Type B pancreatic cell (in vitro differentiated cells): ENCODE measurements around the gene ATP2A1. TPM values are rescaled to one million over a fixed set of nuclear protein-coding genes. Genes with fewer than 3 reads are reported as not detected.
A peak's percentile ranks its signal among the peaks of the same experiment; 100 is the strongest.
"Not testable (repeated sequence)": the region's sequence is repeated elsewhere in the genome, so short reads cannot be mapped to it uniquely, and the experiment has no call there.

Source experiments
- DNase-seq: peaks from one replicate; pipeline ENCODE4 v3.0.0; 2021; ENCODE audit warnings: mixed read lengths; ENCODE audit not compliant: unreplicated experiment; ENCODE audit errors: extremely low spot score
- H3K27ac Mint-ChIP-seq: 2 replicates; pipeline ENCODE4 v1.8.0; 2021; ENCODE audit warnings: mild to moderate bottlenecking, mixed read lengths
- H3K27me3 Mint-ChIP-seq: 2 replicates; pipeline ENCODE4 v1.8.0; 2021; ENCODE audit warnings: mixed read lengths
- H3K36me3 Mint-ChIP-seq: 2 replicates; pipeline ENCODE4 v1.8.0; 2021; ENCODE audit warnings: mixed read lengths
- H3K4me1 Mint-ChIP-seq: one replicate; pipeline ENCODE4 v1.8.0; 2021; ENCODE audit warnings: mixed read lengths; ENCODE audit not compliant: unreplicated experiment
- H3K4me3 Mint-ChIP-seq: 2 replicates; pipeline ENCODE4 v1.8.0; 2021; ENCODE audit warnings: mild to moderate bottlenecking, mixed read lengths
- H3K9me3 Mint-ChIP-seq: 2 replicates; pipeline ENCODE4 v1.8.0; 2021; ENCODE audit warnings: mixed read lengths
- CTCF ChIP-seq: fragments of 200-600 bp; sonication (generic); conservative IDR thresholded peaks from 2 replicates; pipeline ENCODE4 v1.5.0; 2021; ENCODE audit warnings: antibody characterized with exemption, mild to moderate bottlenecking
- total RNA-seq: library from RNA; stranded (reverse); gene quantifications from 2 replicates; pipeline ENCODE4 v1.2.1, GENCODE V29; 2021; ENCODE audit warnings: low replicate concordance

The ATP2A1 gene
- total RNA-seq, 1 donor from 2014 or later = 4.4 TPM

GRCh38 chr16:28925386-28926228 lies 47.3 kb downstream of the ATP2A1 start:
- H3K4me3 Mint-ChIP-seq = peak overlapping the region; percentile 99
- TF ChIP-seq CTCF = no peak
- peak overlapping the region; percentile 99 for H3K27ac Mint-ChIP-seq
- peaks cover 16% of the 10 kb centered on the region for H3K4me1 Mint-ChIP-seq
- peak; percentile 90 for DNase-seq
- H3K27me3 Mint-ChIP-seq = no peaks in the 10 kb centered on the region
- peaks cover 8% of the 10 kb centered on the region for H3K36me3 Mint-ChIP-seq
- no peaks in the 10 kb centered on the region for H3K9me3 Mint-ChIP-seq

- not testable (repeated sequence) for H3K9me3 Mint-ChIP-seq, H3K36me3 Mint-ChIP-seq, H3K27me3 Mint-ChIP-seq, DNase-seq
- H3K27ac Mint-ChIP-seq = peak overlapping the region; percentile 99
- peaks cover 16% of the 10 kb centered on the region for H3K4me1 Mint-ChIP-seq
- peak overlapping the region; percentile 99 for H3K4me3 Mint-ChIP-seq
These were observed 48.0 kb downstream of the ATP2A1 start for GRCh38 chr16:28926284-28926683.

GRCh38 chr16:28927815-28928214 lies 49.5 kb downstream of the ATP2A1 start:
- Mint-ChIP-seq H3K27me3 (no peaks in the 10 kb centered on the region), H3K27ac (no peak overlapping the region), H3K9me3 (no peaks in the 10 kb centered on the region), H3K4me1 (peaks cover 16% of the 10 kb centered on the region), H3K36me3 (peaks cover 3% of the 10 kb centered on the region), H3K4me3 (no peak overlapping the region)
- TF ChIP-seq CTCF = no peak
- DNase-seq = no peak

- no peaks in the 10 kb centered on the region for H3K9me3 Mint-ChIP-seq
- H3K4me3 Mint-ChIP-seq = no peak overlapping the region
- H3K36me3 Mint-ChIP-seq = peaks cover 3% of the 10 kb centered on the region
- H3K4me1 Mint-ChIP-seq = peaks cover 15% of the 10 kb centered on the region
- no peak for TF ChIP-seq CTCF
- DNase-seq = no peak
- no peaks in the 10 kb centered on the region for H3K27me3 Mint-ChIP-seq
- no peak overlapping the region for H3K27ac Mint-ChIP-seq
These were observed 51.9 kb downstream of the ATP2A1 start for GRCh38 chr16:28930203-28930602.

GRCh38 chr16:28930652-28931051 lies 52.4 kb downstream of the ATP2A1 start:
- no peak for TF ChIP-seq CTCF
- no peaks in the 10 kb centered on the region for H3K27me3 Mint-ChIP-seq
- peak overlapping the region; percentile 58 for H3K27ac Mint-ChIP-seq
- DNase-seq = no peak
- no peak overlapping the region for H3K4me3 Mint-ChIP-seq
- peaks cover 3% of the 10 kb centered on the region for H3K36me3 Mint-ChIP-seq
- no peaks in the 10 kb centered on the region for H3K9me3 Mint-ChIP-seq
- peaks cover 13% of the 10 kb centered on the region for H3K4me1 Mint-ChIP-seq

GRCh38 chr16:28931801-28932225 lies 53.5 kb downstream of the ATP2A1 start, which contains the start of gene CD19:
CD19 (plus strand) TSS chr16:28931971; CDS start chr16:28932001, 30 bp downstream.
- H3K27ac Mint-ChIP-seq = peak within 1 kb of the TSS; percentile 58
- no peaks in the 10 kb centered on the region for H3K27me3 Mint-ChIP-seq
- H3K4me1 Mint-ChIP-seq = peaks cover 12% of the 10 kb centered on the region
- no peak within 1 kb of the TSS for H3K4me3 Mint-ChIP-seq
- H3K36me3 Mint-ChIP-seq = no peaks in the 10 kb centered on the region
- no peak for DNase-seq
- peaks cover 5% of the 10 kb centered on the region for H3K9me3 Mint-ChIP-seq
- TF ChIP-seq CTCF = no peak
